ENCODE measurements around the gene PABPC1L.

GRCh38 chr20:44952731-44953130 is 42.9 kb downstream of the PABPC1L start:
- no peak for TF ChIP-seq CTCF (IDR thresholded peaks at IDR 0.05; ENCODE audit: low read depth, low read length, poor library complexity, severe bottlenecking)
- no peak for TF ChIP-seq EZH2phosphoT487 (IDR thresholded peaks at IDR 0.05; ENCODE audit: borderline replicate concordance, low read length)

All from DOHH2 (cell line).